Peyer's patch (tissue), 4 donors: ENCODE measurements around the gene NFKB1. TPM values are rescaled to one million over a fixed set of nuclear protein-coding genes. Genes with fewer than 3 reads are reported as not detected.

Experiments
- DNase-seq, 3 donors: peaks; one replicate each; pipeline ENCODE4 v3.0.0-alpha.2; 2017 to 2019
- H3K27ac ChIP-seq, 4 donors: fragments of 200-600 bp; sonication (generic); one replicate each; pipeline ENCODE4 v1.5.1; 2016 to 2019
- H3K27me3 ChIP-seq, 2 donors: fragments of 200-600 bp; sonication (generic); one replicate each; pipeline ENCODE4 v1.5.1; 2019
- H3K36me3 ChIP-seq, 3 donors: fragments of 200-600 bp; sonication (generic); one replicate each; pipeline ENCODE4 v1.5.1; 2016 to 2019
- H3K4me1 ChIP-seq, 4 donors: fragments of 200-600 bp; sonication (generic); one replicate each; pipeline ENCODE4 v1.5.1; 2016 to 2019
- H3K4me3 ChIP-seq, 4 donors: fragments of 200-600 bp; sonication (generic); 1 replicate in 3 of 4; 2 replicates in 1 of 4; pipeline ENCODE4 v1.5.1; 2016 to 2019; ENCODE audit warnings: mild to moderate bottlenecking in 1 of 4
- H3K9me3 ChIP-seq, 4 donors: fragments of 200-600 bp; sonication (generic); one replicate each; pipeline ENCODE4 v1.5.1; 2016 to 2019; ENCODE audit warnings: mild to moderate bottlenecking in 1 of 4
- CTCF ChIP-seq, 6 experiments: fragments of 450-650 bp in 4 of 6; fragments of 200-600 bp in 2 of 6; sonication (generic) in 1 of 6; IDR thresholded peaks; one replicate each; pipeline ENCODE4 v1.5.1; 2017 to 2019; ENCODE audit warnings: antibody characterized with exemption in 6 of 6, mild to moderate bottlenecking in 3 of 6, moderate library complexity in 1 of 6
- POLR2A ChIP-seq, 2 donors: fragments of 450-650 bp; IDR thresholded peaks; one replicate each; pipeline ENCODE4 v1.5.1; 2017; ENCODE audit warnings: antibody characterized with exemption in 2 of 2, mild to moderate bottlenecking in 2 of 2, moderate library complexity in 2 of 2
- total RNA-seq, 4 donors: library from RNA; depleted of rRNA; stranded (reverse); fragments of >200 nt; gene quantifications; one replicate each; pipeline ENCODE4 v1.1.0, GENCODE V29; 2016

The NFKB1 gene
- total RNA-seq, 4 donors from 2014 or later = 20.7 to 58.6 (median 24.5) TPM

- Histone ChIP-seq H3K9me3 (no peaks in the 10 kb centered on the region), H3K36me3 (peaks cover 0 to 24% (median 0%) of the 10 kb centered on the region in 3 donors), H3K4me1 (no peaks in the 10 kb centered on the region), H3K27me3 (no peaks in the 10 kb centered on the region), H3K4me3 (no peak overlapping the region), H3K27ac (no peak overlapping the region)
- no peak for DNase-seq
- TF ChIP-seq CTCF (IDR thresholded peaks at IDR 0.05) (no peak), POLR2A (IDR thresholded peaks at IDR 0.05) (no peak)
Measured at GRCh38 chr4:102535398-102536082, 34.4 kb downstream of the NFKB1 start.

- Histone ChIP-seq H3K4me1 (no peaks in the 10 kb centered on the region), H3K36me3 (peaks cover 0 to 21% (median 0%) of the 10 kb centered on the region in 3 donors), H3K4me3 (no peak overlapping the region), H3K9me3 (no peaks in the 10 kb centered on the region), H3K27me3 (no peaks in the 10 kb centered on the region), H3K27ac (no peak overlapping the region)
- no peak for TF ChIP-seq POLR2A (IDR thresholded peaks at IDR 0.05)
- no peak for TF ChIP-seq CTCF (IDR thresholded peaks at IDR 0.05)
- DNase-seq = no peak
Measured at GRCh38 chr4:102536768-102537167, 35.6 kb downstream of the NFKB1 start.

GRCh38 chr4:102537269-102537668, 36.1 kb downstream of the NFKB1 start:
- TF ChIP-seq POLR2A (IDR thresholded peaks at IDR 0.05) (no peak), CTCF (IDR thresholded peaks at IDR 0.05) (no peak)
- Histone ChIP-seq H3K4me3 (no peak overlapping the region), H3K27ac (no peak overlapping the region), H3K9me3 (no peaks in the 10 kb centered on the region), H3K4me1 (no peaks in the 10 kb centered on the region), H3K36me3 (peaks cover 0 to 21% (median 0%) of the 10 kb centered on the region in 3 donors), H3K27me3 (no peaks in the 10 kb centered on the region)
- DNase-seq = no peak

- H3K36me3 ChIP-seq = peaks cover 0 to 32% (median 0%) of the 10 kb centered on the region in 3 donors
- TF ChIP-seq CTCF (IDR thresholded peaks at IDR 0.05) = no peak
- no peak for TF ChIP-seq POLR2A (IDR thresholded peaks at IDR 0.05)
- H3K4me3 ChIP-seq = no peak overlapping the region
- H3K4me1 ChIP-seq = no peaks in the 10 kb centered on the region
- no peaks in the 10 kb centered on the region for H3K27me3 ChIP-seq
- no peak overlapping the region for H3K27ac ChIP-seq
- DNase-seq = no peak
- no peaks in the 10 kb centered on the region for H3K9me3 ChIP-seq
Measured at GRCh38 chr4:102541697-102542096, 40.5 kb downstream of the NFKB1 start.

- Histone ChIP-seq H3K27ac (no peak overlapping the region), H3K9me3 (no peaks in the 10 kb centered on the region), H3K4me3 (no peak overlapping the region), H3K36me3 (peaks cover 0 to 32% (median 0%) of the 10 kb centered on the region in 3 donors), H3K27me3 (no peaks in the 10 kb centered on the region), H3K4me1 (no peaks in the 10 kb centered on the region)
- DNase-seq = no peak
- TF ChIP-seq POLR2A (IDR thresholded peaks at IDR 0.05) (no peak), CTCF (IDR thresholded peaks at IDR 0.05) (no peak)
Measured at GRCh38 chr4:102543030-102543928, 42.1 kb downstream of the NFKB1 start.
